ENCODE results near the gene RAB3C.
A peak's percentile ranks its signal among the peaks of the same experiment; 100 is the strongest.
"Not testable (repeated sequence)": the region's sequence is repeated elsewhere in the genome, so short reads cannot be mapped to it uniquely, and the experiment has no call there.

The RAB3C gene

GRCh38 chr5:58582803-58583491, at the start of gene RAB3C:
Gene RAB3C, plus strand, starts transcription at chr5:58583075. Its CDS starts 134 bp downstream, at chr5:58583209.
- Mint-ChIP-seq H3K9me3 (no peaks in the 10 kb centered on the region), H3K27me3 (ENCODE audit: low read depth, poor library complexity) (peaks cover 53% of the 10 kb centered on the region), H3K4me3 (peak within 1 kb of the TSS; percentile 96), H3K4me1 (peaks cover 21% of the 10 kb centered on the region), H3K27ac (no peak within 1 kb of the TSS), H3K36me3 (ENCODE audit: low read depth) (no peaks in the 10 kb centered on the region)
- no peak for TF ChIP-seq CTCF (IDR thresholded peaks at IDR 0.05)
- peak; percentile 90 for DNase-seq

GRCh38 chr5:58541935-58542334, 40.9 kb upstream of the RAB3C start:
- not testable (repeated sequence) for DNase-seq; H3K27ac Mint-ChIP-seq; H3K36me3 Mint-ChIP-seq (ENCODE audit: low read depth); H3K4me1 Mint-ChIP-seq; H3K27me3 Mint-ChIP-seq (ENCODE audit: low read depth, poor library complexity); H3K4me3 Mint-ChIP-seq
- peaks cover 40% of the 10 kb centered on the region for H3K9me3 Mint-ChIP-seq

DNA sequence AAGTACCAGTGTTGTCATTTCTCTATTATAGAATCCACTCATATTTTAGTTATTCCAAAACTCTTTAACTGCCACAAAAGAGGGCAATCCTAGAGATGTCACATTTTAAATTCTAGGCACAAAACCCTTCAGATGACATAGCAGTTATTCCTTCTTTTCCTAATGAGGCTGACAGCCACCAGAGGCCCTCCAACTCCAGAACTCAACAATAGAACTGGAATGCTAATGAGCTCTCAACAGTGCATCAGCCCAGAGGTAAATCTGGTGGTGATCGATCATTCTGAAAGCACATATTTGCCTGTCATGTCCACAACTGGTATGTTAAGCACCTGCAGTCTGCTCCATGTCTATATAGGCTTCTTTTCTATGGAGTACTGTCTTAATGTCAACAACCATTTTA, 40.2 kb upstream of the RAB3C start:
- no peak for TF ChIP-seq CTCF (IDR thresholded peaks at IDR 0.05)
- no peak for DNase-seq
- no peaks in the 10 kb centered on the region for H3K36me3 Mint-ChIP-seq (ENCODE audit: low read depth)
- H3K4me3 Mint-ChIP-seq = no peak overlapping the region
- peaks cover 6% of the 10 kb centered on the region for H3K27me3 Mint-ChIP-seq (ENCODE audit: low read depth, poor library complexity)
- peaks cover 36% of the 10 kb centered on the region for H3K9me3 Mint-ChIP-seq
- no peak overlapping the region for H3K27ac Mint-ChIP-seq
- H3K4me1 Mint-ChIP-seq = peaks cover 9% of the 10 kb centered on the region

- Mint-ChIP-seq H3K9me3 (peaks cover 29% of the 10 kb centered on the region), H3K36me3 (ENCODE audit: low read depth) (no peaks in the 10 kb centered on the region), H3K4me1 (peaks cover 9% of the 10 kb centered on the region), H3K27me3 (ENCODE audit: low read depth, poor library complexity) (peaks cover 6% of the 10 kb centered on the region), H3K4me3 (no peak overlapping the region), H3K27ac (no peak overlapping the region)
- TF ChIP-seq CTCF (IDR thresholded peaks at IDR 0.05) = no peak
- DNase-seq = no peak
Measured at GRCh38 chr5:58543723-58544122, 39.2 kb upstream of the RAB3C start.

DNA sequence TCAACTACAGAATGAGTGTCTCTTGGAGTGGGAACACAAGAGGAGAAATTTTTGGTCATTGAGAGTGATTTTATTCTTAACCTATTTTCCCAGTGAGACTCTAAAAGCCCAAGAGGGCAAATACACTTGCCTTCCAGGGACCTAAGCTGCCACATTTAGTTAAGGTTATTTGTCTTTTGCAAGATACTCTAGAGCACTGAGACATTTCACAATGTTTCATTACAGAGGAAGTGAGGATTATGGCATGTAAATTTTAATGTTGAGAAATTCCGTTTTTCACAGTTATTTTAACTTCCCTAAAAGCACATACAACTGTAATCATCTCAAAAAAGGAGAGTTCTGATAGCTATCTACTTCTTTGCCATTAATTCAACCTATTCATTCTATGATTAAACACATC, 38.7 kb upstream of the RAB3C start:
- no peak for TF ChIP-seq CTCF (IDR thresholded peaks at IDR 0.05)
- Mint-ChIP-seq H3K4me1 (peaks cover 9% of the 10 kb centered on the region), H3K27ac (no peak overlapping the region), H3K36me3 (ENCODE audit: low read depth) (no peaks in the 10 kb centered on the region), H3K9me3 (peaks cover 24% of the 10 kb centered on the region), H3K27me3 (ENCODE audit: low read depth, poor library complexity) (peaks cover 6% of the 10 kb centered on the region), H3K4me3 (no peak overlapping the region)
- DNase-seq = no peak

DNA sequence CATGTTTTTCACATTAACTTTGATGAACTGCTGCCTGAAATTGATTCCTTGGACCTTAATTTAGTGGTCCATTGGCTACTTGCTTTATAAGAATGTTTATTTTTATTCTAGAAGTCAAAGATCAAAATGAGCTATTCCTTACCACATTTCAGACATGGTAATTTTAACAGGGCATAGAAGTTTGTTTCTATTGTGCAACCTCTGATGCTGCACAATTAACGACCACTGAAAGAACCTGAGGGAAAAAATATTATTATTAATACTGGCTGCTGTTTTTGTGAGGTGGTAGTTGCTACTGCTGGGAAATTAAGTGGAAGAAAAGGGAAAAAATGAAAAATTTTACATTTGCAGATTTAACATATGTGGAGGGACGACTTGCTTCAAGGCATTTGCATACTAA, 37.9 kb upstream of the RAB3C start:
- no peaks in the 10 kb centered on the region for H3K36me3 Mint-ChIP-seq (ENCODE audit: low read depth)
- H3K9me3 Mint-ChIP-seq = peaks cover 20% of the 10 kb centered on the region
- no peak overlapping the region for H3K27ac Mint-ChIP-seq
- DNase-seq = no peak
- TF ChIP-seq CTCF (IDR thresholded peaks at IDR 0.05) = no peak
- peaks cover 9% of the 10 kb centered on the region for H3K4me1 Mint-ChIP-seq
- H3K27me3 Mint-ChIP-seq (ENCODE audit: low read depth, poor library complexity) = peaks cover 3% of the 10 kb centered on the region
- no peak overlapping the region for H3K4me3 Mint-ChIP-seq
